ENCODE results near the gene SRSF6.
"Not testable (repeated sequence)": the region's sequence is repeated elsewhere in the genome, so short reads cannot be mapped to it uniquely, and the experiment has no call there.

SRSF6 gene

DNA sequence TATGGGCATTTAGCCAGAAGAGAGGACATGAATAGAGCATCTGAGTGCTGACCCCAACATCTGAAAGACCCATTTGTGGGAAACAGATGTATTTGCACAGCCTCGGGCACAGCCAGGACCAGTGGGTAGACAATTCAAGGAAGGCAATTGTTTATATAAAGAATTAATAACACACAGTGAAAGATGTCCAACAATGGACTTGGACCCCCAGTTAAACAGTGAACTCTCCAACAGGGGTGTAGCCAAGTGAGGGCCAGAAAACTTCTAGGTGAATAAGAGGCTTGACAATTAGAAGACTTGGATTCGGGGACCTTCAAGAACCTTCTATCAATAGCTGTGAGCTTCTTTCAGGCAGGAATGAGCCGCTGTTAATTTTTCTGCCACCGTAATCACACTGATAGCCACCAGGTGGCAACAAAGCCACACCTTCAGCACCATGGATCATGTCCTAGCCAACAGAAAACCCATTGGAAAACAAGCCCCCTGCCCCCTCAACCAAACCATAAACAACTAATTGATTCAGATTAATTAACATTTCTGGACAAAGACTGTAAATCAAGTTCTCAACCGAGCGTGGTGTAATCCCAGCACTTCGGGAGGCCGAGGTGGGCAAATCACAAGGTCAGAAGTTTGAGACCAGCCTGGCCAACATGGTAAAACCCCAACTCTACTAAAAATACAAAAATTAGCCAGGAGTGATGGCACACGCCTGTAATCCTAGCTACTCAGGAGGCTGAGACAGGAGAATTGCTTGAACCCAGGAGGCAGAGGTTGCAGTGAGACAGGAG lies 8.8 kb upstream of the SRSF6 start:
- H3K27ac ChIP-seq: peak overlapping the region; percentile 41; the same call in 1 of the 2 replicates
- peak overlapping the region; percentile 21 for H3K4me2 ChIP-seq
- H3K4me3 ChIP-seq: no peak overlapping the region
- TF ChIP-seq Cebpa-rat (IDR thresholded peaks at IDR 0.05): no peak
- no peaks in the 10 kb centered on the region for H3K27me3 ChIP-seq
- H3K9ac ChIP-seq: no peak overlapping the region
- no peaks in the 10 kb centered on the region for H4K20me1 ChIP-seq
- H3K4me1 ChIP-seq: peaks cover 57% of the 10 kb centered on the region
- H3K36me3 ChIP-seq: no peaks in the 10 kb centered on the region
- H3K9me3 ChIP-seq: no peaks in the 10 kb centered on the region

- peak overlapping the region; percentile 81 for H3K4me2 ChIP-seq
- no peaks in the 10 kb centered on the region for H4K20me1 ChIP-seq
- H3K27ac ChIP-seq: peak overlapping the region; percentile 63
- H3K9me3 ChIP-seq: no peaks in the 10 kb centered on the region
- no peak for TF ChIP-seq Cebpa-rat (IDR thresholded peaks at IDR 0.05)
- H3K9ac ChIP-seq: peak overlapping the region; percentile 64; the same call in 1 of the 2 replicates
- peaks cover 52% of the 10 kb centered on the region for H3K4me1 ChIP-seq
- H3K36me3 ChIP-seq: no peaks in the 10 kb centered on the region
- H3K4me3 ChIP-seq: peak overlapping the region; percentile 31; the same call in 1 of the 2 replicates
- no peaks in the 10 kb centered on the region for H3K27me3 ChIP-seq
Observed at GRCh38 chr20:43450841-43451799, 6.6 kb upstream of the SRSF6 start.

DNA sequence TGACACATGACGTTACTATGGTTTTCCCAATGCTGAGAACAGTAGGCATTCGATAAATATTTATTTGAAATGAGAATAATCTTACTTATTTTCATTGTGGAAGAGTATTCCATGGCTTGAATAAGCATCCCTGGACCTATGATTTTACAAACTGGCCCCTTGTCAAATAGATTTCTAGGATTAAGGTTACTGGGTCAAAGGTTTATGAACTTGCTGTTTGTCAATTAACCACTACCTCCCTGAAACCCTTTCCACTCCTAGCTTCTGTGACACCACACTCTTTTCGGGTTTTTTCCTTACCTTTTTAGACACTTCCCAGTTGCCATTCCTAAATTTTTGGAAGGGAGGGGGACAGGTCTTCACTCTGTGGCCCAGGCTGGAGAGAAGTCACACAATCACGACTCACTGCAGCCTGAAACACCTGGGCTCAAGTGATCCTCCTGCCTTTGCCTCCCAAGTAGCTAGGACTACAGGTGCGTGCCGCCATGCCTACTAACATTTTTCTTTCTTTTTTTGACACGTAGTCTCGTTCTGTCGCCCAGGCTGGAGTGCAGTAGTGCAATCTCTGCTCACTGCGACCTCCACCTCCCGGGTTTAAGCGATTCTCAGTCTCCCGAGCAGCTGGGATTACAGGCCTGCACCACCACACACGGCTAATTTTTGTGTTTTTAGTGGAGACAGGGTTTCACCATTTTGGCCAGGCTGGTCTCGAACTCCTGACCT lies 5.1 kb upstream of the SRSF6 start:
- H3K36me3 ChIP-seq: no peaks in the 10 kb centered on the region
- H3K9ac ChIP-seq: no peak overlapping the region
- peaks cover 45% of the 10 kb centered on the region for H3K4me1 ChIP-seq
- no peak overlapping the region for H3K4me3 ChIP-seq
- no peak for TF ChIP-seq Cebpa-rat (IDR thresholded peaks at IDR 0.05)
- no peaks in the 10 kb centered on the region for H3K27me3 ChIP-seq
- H3K9me3 ChIP-seq: no peaks in the 10 kb centered on the region
- no peak overlapping the region for H3K4me2 ChIP-seq
- no peak overlapping the region for H3K27ac ChIP-seq
- no peaks in the 10 kb centered on the region for H4K20me1 ChIP-seq

GRCh38 chr20:43456252-43456651 lies 1.4 kb upstream of the SRSF6 start:
- H3K9me3 ChIP-seq, H3K27me3 ChIP-seq, H3K9ac ChIP-seq, H3K27ac ChIP-seq: not testable (repeated sequence)
- Histone ChIP-seq H4K20me1 (peaks cover 32% of the 10 kb centered on the region), H3K4me1 (peaks cover 30% of the 10 kb centered on the region), H3K4me2 (peak overlapping the region; percentile 94), H3K36me3 (peaks cover 24% of the 10 kb centered on the region), H3K4me3 (peak overlapping the region; percentile 96)

- H3K36me3 ChIP-seq: peaks cover 32% of the 10 kb centered on the region
- H3K27me3 ChIP-seq: no peaks in the 10 kb centered on the region
- H3K9ac ChIP-seq: peak overlapping the region; percentile 100
- peak overlapping the region; percentile 100 for H3K27ac ChIP-seq
- peaks cover 40% of the 10 kb centered on the region for H4K20me1 ChIP-seq
- no peaks in the 10 kb centered on the region for H3K9me3 ChIP-seq
- peak overlapping the region; percentile 96 for H3K4me3 ChIP-seq
- H3K4me1 ChIP-seq: peaks cover 24% of the 10 kb centered on the region
- TF ChIP-seq Cebpa-rat (IDR thresholded peaks at IDR 0.05): no peak
- peak overlapping the region; percentile 94 for H3K4me2 ChIP-seq
Observed at GRCh38 chr20:43456809-43457639, 672 bp upstream of the SRSF6 start.

GRCh38 chr20:43458422-43458924 lies 777 bp downstream of the SRSF6 start:
- no peaks in the 10 kb centered on the region for H3K27me3 ChIP-seq

DNA sequence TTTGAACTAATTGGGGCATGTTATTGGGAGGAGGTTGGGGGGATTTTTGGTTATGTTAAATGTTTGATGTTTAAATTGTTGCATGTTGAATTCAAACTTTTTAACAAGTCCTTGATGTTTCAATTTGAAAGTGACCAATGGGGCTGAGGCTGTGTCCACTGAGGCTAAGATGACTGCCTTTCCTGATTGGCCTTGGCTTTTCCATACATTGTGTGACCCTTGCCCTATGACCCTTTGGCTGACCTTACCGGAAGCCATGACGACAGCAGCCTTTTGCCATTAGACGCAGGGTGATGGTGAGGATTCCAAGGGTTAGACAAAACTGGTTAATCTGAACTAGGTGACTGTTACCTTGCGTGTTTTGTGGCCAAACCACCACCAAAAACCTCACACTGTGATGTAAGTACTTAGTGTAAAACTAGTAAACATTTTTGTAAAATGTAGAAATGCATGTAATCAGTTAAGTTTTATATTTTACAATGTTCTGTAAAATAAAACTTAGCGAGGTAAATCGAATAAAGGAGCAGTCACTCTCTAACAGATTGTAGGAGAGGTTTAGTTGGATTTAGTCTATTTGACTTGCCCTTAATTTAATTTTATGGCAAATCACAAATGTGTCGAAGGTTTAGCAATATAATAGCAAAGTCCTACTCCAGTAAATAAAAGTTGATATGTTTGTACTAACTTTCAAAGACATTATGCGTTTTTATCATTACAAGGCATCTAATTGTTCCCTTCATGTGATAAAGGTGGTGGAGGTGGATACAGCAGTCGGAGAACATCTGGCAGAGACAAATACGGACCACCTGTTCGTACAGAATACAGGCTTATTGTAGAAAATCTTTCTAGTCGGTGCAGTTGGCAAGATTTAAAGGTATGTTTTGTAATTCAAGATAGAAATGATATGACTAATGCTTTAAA lies 1.6 kb downstream of the SRSF6 start:
- no peak for TF ChIP-seq Cebpa-rat (IDR thresholded peaks at IDR 0.05)
- H3K9me3 ChIP-seq: no peaks in the 10 kb centered on the region
- H3K4me3 ChIP-seq: peak overlapping the region; percentile 96
- H3K4me1 ChIP-seq: peaks cover 24% of the 10 kb centered on the region
- H3K9ac ChIP-seq: peak overlapping the region; percentile 100
- H4K20me1 ChIP-seq: peaks cover 63% of the 10 kb centered on the region
- no peak overlapping the region for H3K27ac ChIP-seq
- H3K27me3 ChIP-seq: no peaks in the 10 kb centered on the region
- peak overlapping the region; percentile 83 for H3K4me2 ChIP-seq
- peaks cover 54% of the 10 kb centered on the region for H3K36me3 ChIP-seq

More at GRCh38 chr20:43458422-43458924, 777 bp downstream of the SRSF6 start:
- peak overlapping the region; percentile 96 for H3K4me3 ChIP-seq
- H3K27ac ChIP-seq: peak overlapping the region; percentile 100
- H3K4me2 ChIP-seq: peak overlapping the region; percentile 94
- H3K9ac ChIP-seq: peak overlapping the region; percentile 100
- peaks cover 55% of the 10 kb centered on the region for H4K20me1 ChIP-seq
- H3K4me1 ChIP-seq: peaks cover 24% of the 10 kb centered on the region
- H3K36me3 ChIP-seq: peaks cover 46% of the 10 kb centered on the region
- TF ChIP-seq Cebpa-rat (IDR thresholded peaks at IDR 0.05): no peak
- H3K9me3 ChIP-seq: no peaks in the 10 kb centered on the region
